ENCODE results near the gene EEF1AKMT2.

Gene EEF1AKMT2

DNA sequence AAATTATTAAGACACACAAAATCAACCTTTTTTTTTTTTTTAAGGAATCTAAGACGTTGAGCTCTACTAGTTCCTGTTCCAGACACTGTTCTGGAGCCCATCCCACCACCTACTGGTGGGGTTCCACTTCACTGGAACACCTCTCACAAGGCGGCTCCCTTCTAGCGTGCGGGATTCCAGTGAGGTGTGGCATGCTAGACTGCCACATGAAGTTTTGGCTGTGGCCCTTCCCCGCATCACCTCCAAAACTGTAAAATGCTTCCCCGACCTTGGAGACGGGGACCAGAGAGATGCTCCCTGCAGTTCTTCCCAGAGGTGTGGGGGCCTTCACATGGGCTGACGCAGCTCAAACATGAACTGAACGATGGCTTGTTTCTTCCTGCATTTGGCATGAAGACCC lies 60.1 kb downstream of the EEF1AKMT2 start:
- POLR2A ChIA-PET: no interaction called here
- no peak for TF ChIP-seq NFRKB (IDR thresholded peaks at IDR 0.05)
- TF ChIP-seq TARDBP (IDR thresholded peaks at IDR 0.05): no peak
- no peak for TF ChIP-seq FOXM1 (IDR thresholded peaks at IDR 0.05; ENCODE audit: borderline replicate concordance)
- no peak for TF ChIP-seq ZNF384 (IDR thresholded peaks at IDR 0.05)
- TF ChIP-seq HDGF (IDR thresholded peaks at IDR 0.05; ENCODE audit: borderline replicate concordance): no peak
- TF ChIP-seq ELF4 (IDR thresholded peaks at IDR 0.05): no peak
- TF ChIP-seq FOXA1 (IDR thresholded peaks at IDR 0.05): no peak
- no peak for TF ChIP-seq SP1 (IDR thresholded peaks at IDR 0.05)
- no peak for TF ChIP-seq L3MBTL2 (conservative IDR thresholded peaks at IDR 0.05)
- TF ChIP-seq, protein P1, sequence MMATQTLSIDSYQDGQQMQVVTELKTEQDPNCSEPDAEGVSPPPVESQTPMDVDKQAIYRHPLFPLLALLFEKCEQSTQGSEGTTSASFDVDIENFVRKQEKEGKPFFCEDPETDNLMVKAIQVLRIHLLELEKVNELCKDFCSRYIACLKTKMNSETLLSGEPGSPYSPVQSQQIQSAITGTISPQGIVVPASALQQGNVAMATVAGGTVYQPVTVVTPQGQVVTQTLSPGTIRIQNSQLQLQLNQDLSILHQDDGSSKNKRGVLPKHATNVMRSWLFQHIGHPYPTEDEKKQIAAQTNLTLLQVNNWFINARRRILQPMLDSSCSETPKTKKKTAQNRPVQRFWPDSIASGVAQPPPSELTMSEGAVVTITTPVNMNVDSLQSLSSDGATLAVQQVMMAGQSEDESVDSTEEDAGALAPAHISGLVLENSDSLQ (IDR thresholded peaks at IDR 0.05): no peak
- DNase-seq (ENCODE audit: extremely low spot score): no peak
- CTCF ChIA-PET: interaction anchor here (0.6 to 1.5 kb wide), 2 partner anchors 10 to 592 kb away, joined by 3 to 6 read pairs; no protein-coding TSS in a partner anchor

DNA sequence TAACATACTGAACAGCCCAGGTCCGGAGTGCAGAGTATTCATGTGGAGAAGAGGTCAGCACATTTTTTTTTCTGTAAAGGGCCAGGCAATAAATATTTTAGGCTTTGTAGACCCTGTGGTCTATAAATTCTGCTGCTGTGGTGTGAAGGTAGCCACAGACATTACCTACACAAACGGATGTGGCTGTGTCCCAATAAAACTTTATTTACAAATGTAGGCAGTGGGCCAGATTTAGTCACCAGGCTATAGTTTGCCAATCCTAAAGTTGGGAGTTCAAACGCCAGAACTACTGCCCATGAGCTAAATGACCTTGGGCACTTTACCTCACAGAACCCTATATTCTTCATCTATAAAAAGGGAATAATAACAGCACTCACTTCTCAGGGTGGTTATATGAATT lies 60.9 kb downstream of the EEF1AKMT2 start:
- DNase-seq (ENCODE audit: extremely low spot score): no peak
- ChIA-PET POLR2A (interaction anchor here (0.9 kb wide), 1 partner anchor 8 kb away, joined by 3 read pairs; no protein-coding TSS in a partner anchor), CTCF (interaction anchor here (1.5 kb wide), 1 partner anchor 10 kb away, joined by 6 read pairs; no protein-coding TSS in a partner anchor)
- TF ChIP-seq FOXA1 (IDR thresholded peaks at IDR 0.05) (no peak), ELF4 (IDR thresholded peaks at IDR 0.05) (no peak), NFRKB (IDR thresholded peaks at IDR 0.05) (no peak), BHLHE40 (IDR thresholded peaks at IDR 0.05; ENCODE audit: borderline replicate concordance) (no peak), ARNT (IDR thresholded peaks at IDR 0.05) (no peak), CTBP1 (IDR thresholded peaks at IDR 0.05; ENCODE audit: borderline replicate concordance) (no peak), FOXM1 (IDR thresholded peaks at IDR 0.05; ENCODE audit: borderline replicate concordance) (no peak), HDGF (IDR thresholded peaks at IDR 0.05; ENCODE audit: borderline replicate concordance) (no peak), TARDBP (IDR thresholded peaks at IDR 0.05) (no peak), LEF1 (IDR thresholded peaks at IDR 0.05; ENCODE audit: borderline replicate concordance) (no peak)
- TF ChIP-seq, protein P1 (IDR thresholded peaks at IDR 0.05): no peak

DNA sequence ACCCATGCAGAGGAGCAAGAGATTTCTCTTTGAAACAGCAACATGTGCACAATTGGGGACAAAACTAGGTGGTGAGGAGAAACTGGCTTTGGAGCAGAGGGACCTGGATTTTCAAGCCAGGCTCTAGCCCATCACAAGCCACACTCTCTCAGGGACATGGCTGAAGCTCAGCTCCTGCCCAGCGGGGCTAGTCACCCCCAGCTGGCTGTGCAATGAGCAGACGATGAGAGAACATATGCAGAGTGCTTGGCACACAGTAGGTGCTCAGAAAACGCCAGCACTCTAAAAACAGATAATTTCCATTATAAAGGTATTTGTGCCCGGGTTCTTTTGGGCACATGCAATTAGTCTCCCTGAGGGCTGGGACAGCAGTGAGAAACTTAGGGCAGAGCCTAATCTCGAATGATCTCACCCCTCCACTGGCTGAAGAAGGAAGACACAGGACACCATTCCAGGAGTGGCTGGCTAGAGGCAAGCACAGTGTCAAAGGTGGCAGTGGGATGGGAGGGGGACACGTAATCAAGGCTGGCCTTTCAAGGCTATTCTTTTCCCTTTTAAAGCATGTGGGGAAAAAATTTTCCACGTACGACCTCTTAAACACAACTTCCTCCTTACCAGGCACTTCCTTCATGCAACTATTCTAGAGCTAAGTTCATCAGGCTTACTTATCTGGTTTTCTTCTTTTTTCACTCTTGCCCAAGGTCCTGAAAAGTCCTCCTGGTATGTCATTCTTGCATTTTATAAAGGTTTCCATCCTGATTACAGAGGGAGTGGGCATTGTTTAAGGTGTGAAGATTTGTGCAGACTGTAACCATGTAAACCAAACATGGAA lies 62.6 kb downstream of the EEF1AKMT2 start:
- ChIA-PET CTCF (no interaction called here), POLR2A (no interaction called here)
- no peak for DNase-seq (ENCODE audit: extremely low spot score)
- TF ChIP-seq FOXK2 (IDR thresholded peaks at IDR 0.05) (no peak), LEF1 (IDR thresholded peaks at IDR 0.05; ENCODE audit: borderline replicate concordance) (no peak), CTBP1 (IDR thresholded peaks at IDR 0.05; ENCODE audit: borderline replicate concordance) (no peak), FOXM1 (IDR thresholded peaks at IDR 0.05; ENCODE audit: borderline replicate concordance) (no peak), ELF4 (IDR thresholded peaks at IDR 0.05) (no peak), SP1 (IDR thresholded peaks at IDR 0.05) (no peak)
- TF ChIP-seq, protein P1 (IDR thresholded peaks at IDR 0.05): no peak

DNA sequence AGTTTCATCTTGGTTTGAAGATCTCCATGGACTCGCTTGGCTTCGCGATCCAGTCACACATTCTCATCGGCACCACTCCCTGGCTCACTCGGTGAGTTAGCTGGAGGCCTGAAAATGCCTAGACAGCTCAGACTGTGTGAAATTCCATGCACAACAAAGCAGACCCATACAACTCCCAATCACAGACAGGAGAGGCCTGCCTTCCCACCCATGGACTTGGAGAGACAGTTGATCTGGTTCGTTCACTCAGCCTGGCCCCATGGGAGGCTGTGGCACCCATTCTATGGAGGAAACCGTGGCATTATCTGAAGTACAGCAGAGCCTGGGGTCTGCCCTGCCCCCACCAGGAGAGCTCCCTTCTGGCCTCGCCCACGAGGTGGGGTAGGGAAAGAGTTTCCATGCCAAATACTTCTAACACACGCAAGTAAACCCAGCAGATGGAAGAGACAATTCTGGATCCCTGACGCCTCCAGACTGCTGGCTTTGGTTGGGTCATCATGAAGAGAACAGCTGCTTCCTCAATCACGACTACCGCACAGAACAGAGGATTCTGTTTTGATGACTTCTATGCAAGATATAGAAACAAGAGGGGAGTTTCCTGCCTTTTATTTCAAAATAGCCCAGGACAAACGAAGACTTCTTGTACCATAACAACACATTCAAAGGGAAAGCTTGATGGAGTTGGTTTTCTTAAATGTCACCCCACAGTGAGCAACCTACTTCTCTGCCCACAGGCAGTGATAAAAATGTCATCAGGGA lies 63.4 kb downstream of the EEF1AKMT2 start:
- POLR2A ChIA-PET: no interaction called here
- DNase-seq (ENCODE audit: extremely low spot score): no peak
- no peak for TF ChIP-seq BHLHE40 (IDR thresholded peaks at IDR 0.05; ENCODE audit: borderline replicate concordance)
- CTCF ChIA-PET: no interaction called here

DNA sequence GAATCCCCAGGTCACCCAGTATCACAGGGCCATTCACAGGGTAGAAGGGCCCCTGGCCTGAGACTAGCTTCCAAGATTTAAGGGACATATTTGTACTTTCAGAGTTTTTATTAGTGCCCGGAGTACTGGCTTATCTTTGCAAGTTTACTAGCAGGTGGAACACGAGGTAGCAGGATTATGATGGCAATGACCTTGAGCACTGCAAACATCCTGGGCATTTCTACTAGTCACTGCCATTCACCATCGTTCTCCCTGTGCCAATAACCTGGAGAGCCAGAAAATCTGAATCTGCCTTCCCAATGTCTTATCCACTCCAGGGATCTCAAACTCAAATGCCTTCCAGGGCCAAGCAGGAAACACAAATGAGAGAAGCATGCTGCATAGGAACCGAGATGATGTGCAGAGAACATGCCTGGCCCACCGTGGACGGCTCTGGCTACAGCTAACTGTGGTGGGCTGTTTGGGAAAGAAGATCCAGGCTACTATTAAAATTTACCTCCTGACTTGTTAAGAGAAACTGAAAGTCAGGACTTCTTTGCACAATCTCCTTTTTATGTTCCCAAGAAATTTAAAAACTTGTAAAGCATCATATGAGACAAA lies 64.2 kb downstream of the EEF1AKMT2 start:
- TF ChIP-seq FOXM1 (IDR thresholded peaks at IDR 0.05; ENCODE audit: borderline replicate concordance) (no peak), CTBP1 (IDR thresholded peaks at IDR 0.05; ENCODE audit: borderline replicate concordance) (no peak), SUZ12 (IDR thresholded peaks at IDR 0.05) (no peak), ELF4 (IDR thresholded peaks at IDR 0.05) (no peak), ARNT (IDR thresholded peaks at IDR 0.05) (no peak), HDGF (IDR thresholded peaks at IDR 0.05; ENCODE audit: borderline replicate concordance) (no peak), L3MBTL2 (conservative IDR thresholded peaks at IDR 0.05) (no peak), LEF1 (IDR thresholded peaks at IDR 0.05; ENCODE audit: borderline replicate concordance) (no peak), TARDBP (IDR thresholded peaks at IDR 0.05) (no peak), SP1 (IDR thresholded peaks at IDR 0.05) (no peak), ZNF384 (IDR thresholded peaks at IDR 0.05) (no peak), FOXA1 (IDR thresholded peaks at IDR 0.05) (no peak), BHLHE40 (IDR thresholded peaks at IDR 0.05; ENCODE audit: borderline replicate concordance) (no peak), NFRKB (IDR thresholded peaks at IDR 0.05) (no peak), FOXK2 (IDR thresholded peaks at IDR 0.05) (no peak)
- TF ChIP-seq, protein P1 (IDR thresholded peaks at IDR 0.05): no peak
- DNase-seq (ENCODE audit: extremely low spot score): no peak
- CTCF ChIA-PET: no interaction called here
- POLR2A ChIA-PET: no interaction called here

Measured in HEK293T (cell line).